GM19035 (cell line): Measurements from ENCODE around the gene IGFBPL1.

Experiments
- ATAC-seq: cut with Tn5 transposase; IDR thresholded peaks from one replicate; pipeline ENCODE4 v1.9.1; 2021; ENCODE audit not compliant: unreplicated experiment

Gene IGFBPL1

GRCh38 chr9:38432922-38433510 lies 8.8 kb upstream of the IGFBPL1 start:
- ATAC-seq: no peak

- no peak for ATAC-seq
Observed at GRCh38 chr9:38431116-38431515, 6.9 kb upstream of the IGFBPL1 start.

GRCh38 chr9:38428062-38428461 lies 3.8 kb upstream of the IGFBPL1 start:
- ATAC-seq: no peak

GRCh38 chr9:38424918-38425317 lies 664 bp upstream of the IGFBPL1 start:
- no peak for ATAC-seq

- ATAC-seq: no peak
Observed at GRCh38 chr9:38423273-38423972, 831 bp downstream of the IGFBPL1 start.

- no peak for ATAC-seq
Observed at GRCh38 chr9:38422555-38423260, 1.5 kb downstream of the IGFBPL1 start.

GRCh38 chr9:38421498-38422211 lies 2.6 kb downstream of the IGFBPL1 start:
- no peak for ATAC-seq

- no peak for ATAC-seq
Observed at GRCh38 chr9:38419181-38419580, 5.1 kb downstream of the IGFBPL1 start.

- ATAC-seq: no peak
Observed at GRCh38 chr9:38418366-38418765, 5.9 kb downstream of the IGFBPL1 start.

GRCh38 chr9:38417003-38417945 lies 7.0 kb downstream of the IGFBPL1 start:
- ATAC-seq: no peak

- no peak for ATAC-seq
Observed at GRCh38 chr9:38416461-38416860, 7.8 kb downstream of the IGFBPL1 start.

GRCh38 chr9:38415856-38416255 lies 8.4 kb downstream of the IGFBPL1 start:
- no peak for ATAC-seq

GRCh38 chr9:38414040-38414723 lies 10.1 kb downstream of the IGFBPL1 start:
- ATAC-seq: no peak

GRCh38 chr9:38413283-38413682 lies 11.0 kb downstream of the IGFBPL1 start:
- ATAC-seq: no peak

GRCh38 chr9:38412751-38413150 lies 11.5 kb downstream of the IGFBPL1 start:
- ATAC-seq: no peak

GRCh38 chr9:38408719-38409118 lies 15.5 kb downstream of the IGFBPL1 start:
- peak; percentile 74 for ATAC-seq

- ATAC-seq: no peak
Observed at GRCh38 chr9:38406476-38407186, 17.6 kb downstream of the IGFBPL1 start.

GRCh38 chr9:38405785-38406184 lies 18.5 kb downstream of the IGFBPL1 start:
- ATAC-seq: no peak

- no peak for ATAC-seq
Observed at GRCh38 chr9:38404314-38404713, 19.9 kb downstream of the IGFBPL1 start.
